CD4-positive, alpha-beta T cell treated with Interleukin-12 subunit alpha and Interleukin-12 subunit beta, for 1 hour (primary cell): ENCODE data around the gene SPRYD3.
"Not testable (repeated sequence)": the region's sequence is repeated elsewhere in the genome, so short reads cannot be mapped to it uniquely, and the experiment has no call there.

ENCODE experiments used
- DNase-seq: peaks from one replicate; pipeline ENCODE4 v3.0.0-alpha.2; 2020

The SPRYD3 gene

GRCh38 chr12:53049571-53050318, 29.4 kb downstream of the SPRYD3 start, which contains the start of gene TNS2:
TSS of gene TNS2 (plus strand) at chr12:53050065. CDS start at chr12:53050186, 121 bp downstream.
- no peak for DNase-seq

- no peak for DNase-seq
Observed at GRCh38 chr12:53048780-53049401, 30.3 kb downstream of the SPRYD3 start.

- DNase-seq = no peak
Observed at GRCh38 chr12:53048033-53048779, 31.0 kb downstream of the SPRYD3 start.

- peak; percentile 81 for DNase-seq
Observed at GRCh38 chr12:53047221-53048032, 31.8 kb downstream of the SPRYD3 start.

GRCh38 chr12:53046655-53047220, 32.5 kb downstream of the SPRYD3 start:
- no peak for DNase-seq

- DNase-seq = no peak
Observed at GRCh38 chr12:53045696-53046045, 33.5 kb downstream of the SPRYD3 start.

- DNase-seq = no peak
Observed at GRCh38 chr12:53044896-53045695, 34.1 kb downstream of the SPRYD3 start.

- no peak for DNase-seq
Observed at GRCh38 chr12:53044052-53044581, 35.1 kb downstream of the SPRYD3 start.

- DNase-seq = no peak
Observed at GRCh38 chr12:53042607-53043454, 36.4 kb downstream of the SPRYD3 start.

- no peak for DNase-seq
Observed at GRCh38 chr12:53039851-53040250, 39.3 kb downstream of the SPRYD3 start.

GRCh38 chr12:53036802-53037201, 42.4 kb downstream of the SPRYD3 start:
- no peak for DNase-seq

GRCh38 chr12:53034459-53034858, 44.7 kb downstream of the SPRYD3 start:
- DNase-seq = no peak

GRCh38 chr12:53033832-53034231, 45.4 kb downstream of the SPRYD3 start:
- not testable (repeated sequence) for DNase-seq

- no peak for DNase-seq
Observed at GRCh38 chr12:53031616-53032015, 47.6 kb downstream of the SPRYD3 start.

GRCh38 chr12:53027014-53027413, 52.2 kb downstream of the SPRYD3 start:
- DNase-seq = not testable (repeated sequence)

GRCh38 chr12:53025250-53025649, 53.9 kb downstream of the SPRYD3 start:
- DNase-seq = no peak

GRCh38 chr12:53014709-53015108, 64.5 kb downstream of the SPRYD3 start:
- DNase-seq = no peak
